Hematopoietic multipotent progenitor cell treated with erythropoietin and hydrocortisone succinate and interleukin-3 and kit ligand, for 4 days (in vitro differentiated cells): ENCODE results near the gene LYPD8.
"Not testable (repeated sequence)": the region's sequence is repeated elsewhere in the genome, so short reads cannot be mapped to it uniquely, and the experiment has no call there.

Experiments used
- DNase-seq: peaks from one replicate; pipeline ENCODE4 v3.0.0-alpha.2; 2015

The LYPD8 gene

DNA sequence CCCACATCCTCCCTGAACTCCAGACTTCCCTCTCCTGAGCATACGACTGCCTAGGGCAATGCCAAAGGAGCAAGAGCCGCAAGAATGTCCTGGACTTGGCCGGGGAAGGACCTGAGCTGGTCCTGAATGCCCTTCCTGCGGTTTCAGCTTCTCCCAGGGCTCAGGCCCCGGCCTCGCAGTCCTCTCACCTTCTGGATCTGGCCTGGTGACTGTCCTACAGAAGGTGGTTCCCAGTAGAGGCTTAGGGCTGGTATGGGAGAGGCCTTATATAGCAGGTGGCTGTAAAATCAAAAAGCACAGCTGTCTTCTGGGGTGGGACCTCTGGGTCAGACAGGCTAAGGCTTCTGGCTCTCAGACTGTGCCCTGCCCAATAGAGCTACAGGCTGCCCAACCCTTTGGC lies at the start of gene LYPD8:
Gene LYPD8, minus strand, starts transcription at position 243 of the 400 bp plus-strand sequence. CDS start 4,678 bp downstream, outside the sequence.
- DNase-seq, result no peak

- peak; percentile 93 for DNase-seq
Measured at GRCh38 chr1:248804771-248805681, 49.5 kb upstream of the LYPD8 start.

DNA sequence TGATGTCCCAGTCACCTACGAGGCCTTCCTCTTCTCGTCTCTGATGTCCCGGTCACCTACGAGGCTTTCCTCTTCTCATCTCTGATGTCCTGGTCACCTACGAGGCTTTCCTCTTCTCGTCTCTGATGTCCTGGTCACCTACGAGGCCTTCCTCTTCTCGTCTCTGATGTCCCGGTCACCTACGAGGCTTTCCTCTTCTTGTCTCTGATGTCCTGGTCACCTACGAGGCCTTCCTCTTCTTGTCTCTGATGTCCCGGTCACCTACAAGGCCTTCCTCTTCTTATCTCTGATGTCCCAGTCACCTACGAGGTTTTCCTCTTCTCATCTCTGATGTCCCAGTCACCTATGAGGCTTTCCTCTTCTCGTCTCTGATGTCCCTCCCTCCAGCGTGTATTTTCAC lies 47.9 kb upstream of the LYPD8 start:
- DNase-seq, result not testable (repeated sequence)

DNA sequence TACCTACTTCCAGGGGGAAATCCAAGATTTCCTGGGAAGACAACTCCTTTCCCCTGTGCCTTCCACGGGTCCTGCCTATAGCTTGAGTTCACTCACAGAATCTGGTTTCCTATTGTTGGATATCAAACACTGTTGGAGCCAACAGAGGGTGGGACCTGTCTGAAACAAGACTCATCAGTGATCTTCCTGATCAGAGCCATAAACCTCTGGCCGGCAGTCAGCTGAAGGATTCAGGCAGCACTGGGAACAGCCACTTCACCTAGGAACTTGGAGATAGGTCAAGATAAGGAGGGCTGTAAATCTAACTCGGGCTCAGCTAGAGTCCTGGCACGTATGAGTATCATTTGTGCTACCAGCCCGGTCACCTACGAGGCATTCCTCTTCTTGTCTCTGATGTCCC lies 46.9 kb upstream of the LYPD8 start:
- DNase-seq, result no peak

DNA sequence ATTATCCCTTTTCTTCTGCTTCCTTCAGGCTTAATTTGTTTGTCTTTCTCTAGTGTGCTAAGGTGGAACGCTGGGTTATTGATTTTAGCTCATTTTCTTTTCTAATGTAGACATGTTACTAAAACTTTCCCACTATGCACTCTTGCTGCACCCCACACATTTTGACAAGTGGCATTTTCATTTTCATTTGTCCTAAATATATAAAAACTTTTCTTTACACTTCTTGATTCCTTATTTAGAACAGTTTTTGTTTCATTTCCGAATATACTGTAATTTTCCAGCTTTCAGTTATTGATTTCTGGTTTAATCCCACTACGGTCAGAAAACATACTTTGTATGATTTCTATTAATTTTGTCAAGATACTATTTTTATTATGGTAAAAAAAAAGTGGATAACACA lies 44.9 kb upstream of the LYPD8 start:
- no peak for DNase-seq

GRCh38 chr1:248798791-248799190 lies 43.2 kb upstream of the LYPD8 start:
- DNase-seq, result no peak

- not testable (repeated sequence) for DNase-seq
Measured at GRCh38 chr1:248794663-248795062, 39.1 kb upstream of the LYPD8 start.

GRCh38 chr1:248793592-248793991 lies 38.0 kb upstream of the LYPD8 start:
- DNase-seq, result no peak

DNA sequence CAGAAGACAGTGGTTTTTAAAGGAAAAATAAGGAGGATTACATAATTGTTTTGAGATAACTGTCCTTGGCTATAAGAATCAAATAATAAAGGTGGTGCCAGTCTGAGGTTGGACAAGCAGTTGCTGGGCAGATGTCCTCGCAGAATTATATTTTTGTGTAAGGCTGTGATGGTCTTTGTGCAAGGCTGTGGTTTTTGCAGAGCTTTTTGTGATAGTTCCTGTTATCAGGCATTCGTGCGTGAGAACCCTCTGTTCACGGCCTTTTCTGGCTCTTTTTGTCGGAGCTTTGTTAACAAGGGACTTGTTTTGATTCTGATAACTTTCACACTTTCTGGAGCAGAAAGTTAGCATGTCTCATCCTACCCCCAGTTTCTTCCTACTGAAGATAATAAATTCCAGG lies 36.8 kb upstream of the LYPD8 start:
- peak; percentile 27 for DNase-seq

DNA sequence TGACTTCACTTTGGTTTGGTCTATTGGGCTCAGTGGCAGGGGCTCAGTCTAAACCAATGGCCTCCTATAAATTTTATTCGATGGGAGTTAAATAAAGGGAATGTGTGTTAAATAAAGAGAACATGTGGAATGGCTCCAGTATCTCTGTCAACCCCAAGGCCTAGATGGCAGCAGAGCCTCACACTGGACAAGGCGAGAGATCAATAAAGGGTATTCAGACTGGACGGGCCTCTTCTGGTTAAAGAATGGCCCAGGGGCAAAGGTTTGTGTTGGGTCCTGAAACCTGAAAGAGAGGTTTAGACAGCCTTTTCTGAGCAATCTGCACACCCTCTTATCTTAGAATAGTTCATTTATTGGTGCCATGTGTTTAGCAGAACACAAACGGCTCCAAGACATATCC lies 35.5 kb upstream of the LYPD8 start:
- DNase-seq, result no peak

GRCh38 chr1:248790456-248790855 lies 34.9 kb upstream of the LYPD8 start:
- no peak for DNase-seq

DNA sequence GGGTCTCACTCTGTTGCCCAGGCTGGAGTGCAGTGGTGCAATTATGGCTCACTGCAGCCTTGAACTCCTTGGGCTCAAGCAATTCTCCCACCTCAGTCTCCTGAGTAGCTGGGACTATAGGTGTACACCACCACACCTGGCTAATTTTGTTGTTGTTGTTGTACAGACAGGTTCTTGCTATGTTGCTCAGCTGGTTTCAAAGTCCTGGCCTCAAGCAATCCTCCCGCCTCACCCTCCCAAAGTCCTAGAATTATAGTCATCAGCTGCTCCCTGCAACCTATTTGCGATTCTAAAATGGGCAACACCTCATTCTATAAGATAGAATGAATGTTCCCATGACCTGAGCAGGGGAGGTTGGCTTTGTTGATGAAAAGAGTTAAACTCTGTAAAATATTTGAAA lies 33.8 kb upstream of the LYPD8 start:
- DNase-seq, result not testable (repeated sequence)

DNA sequence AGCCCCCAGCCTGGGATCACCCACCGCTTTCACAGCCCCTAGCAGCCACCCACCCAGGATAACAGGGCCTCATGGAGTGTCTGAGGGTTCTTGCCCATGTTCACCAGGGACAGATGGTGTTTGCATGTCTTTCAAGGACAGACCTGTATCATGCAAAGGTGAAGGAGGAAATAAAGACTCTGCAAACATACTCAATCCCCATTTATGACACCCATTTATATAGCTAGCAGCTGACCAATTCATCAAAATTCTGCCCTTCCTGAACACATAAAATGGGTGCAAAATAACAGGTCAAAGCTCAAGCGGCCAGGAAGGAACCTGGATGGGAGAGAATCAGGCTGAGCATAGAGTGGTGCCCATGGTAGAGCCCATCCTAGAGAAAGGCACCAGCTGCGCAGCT lies 32.8 kb upstream of the LYPD8 start:
- DNase-seq, result no peak

DNA sequence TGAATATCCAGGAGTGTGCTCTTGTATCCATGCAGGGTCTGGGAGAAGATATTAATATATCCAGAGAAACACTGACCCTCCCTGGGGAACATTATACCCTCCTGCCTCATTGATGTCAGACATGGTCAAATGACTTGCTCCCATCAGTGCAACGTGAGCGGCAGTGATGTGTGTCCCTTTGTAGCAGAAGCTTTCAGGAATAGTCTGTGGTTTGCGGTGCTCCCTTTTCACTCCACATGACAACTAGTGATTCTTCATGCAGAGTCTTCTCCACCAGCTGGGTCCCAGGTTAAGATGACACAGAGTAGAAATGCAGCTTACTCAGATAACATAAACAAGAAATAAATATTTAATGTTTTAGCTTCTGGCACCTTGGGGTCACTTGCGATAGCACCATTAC lies 31.9 kb upstream of the LYPD8 start:
- no peak for DNase-seq

- peak; percentile 33 for DNase-seq
Measured at GRCh38 chr1:248786156-248786555, 30.6 kb upstream of the LYPD8 start.

DNA sequence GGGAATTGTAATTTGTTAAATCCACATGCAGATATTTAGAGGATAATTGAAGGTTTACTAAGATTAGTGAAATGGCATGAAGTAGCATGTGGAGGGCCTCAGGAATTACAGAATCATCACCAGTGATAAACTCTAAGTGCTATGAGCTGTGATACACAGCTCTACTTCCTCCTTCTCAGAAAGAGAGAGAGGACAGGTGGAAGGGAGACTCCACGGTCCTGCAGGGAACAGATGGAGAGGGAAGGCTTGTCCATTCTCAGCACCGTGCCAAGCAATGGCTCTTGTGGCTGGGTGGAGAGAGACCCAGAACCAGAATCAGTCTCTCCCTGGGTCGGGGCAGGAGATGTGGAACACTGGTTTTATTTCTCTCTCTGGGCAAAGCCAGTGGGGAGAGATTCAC lies 27.8 kb upstream of the LYPD8 start:
- no peak for DNase-seq

DNA sequence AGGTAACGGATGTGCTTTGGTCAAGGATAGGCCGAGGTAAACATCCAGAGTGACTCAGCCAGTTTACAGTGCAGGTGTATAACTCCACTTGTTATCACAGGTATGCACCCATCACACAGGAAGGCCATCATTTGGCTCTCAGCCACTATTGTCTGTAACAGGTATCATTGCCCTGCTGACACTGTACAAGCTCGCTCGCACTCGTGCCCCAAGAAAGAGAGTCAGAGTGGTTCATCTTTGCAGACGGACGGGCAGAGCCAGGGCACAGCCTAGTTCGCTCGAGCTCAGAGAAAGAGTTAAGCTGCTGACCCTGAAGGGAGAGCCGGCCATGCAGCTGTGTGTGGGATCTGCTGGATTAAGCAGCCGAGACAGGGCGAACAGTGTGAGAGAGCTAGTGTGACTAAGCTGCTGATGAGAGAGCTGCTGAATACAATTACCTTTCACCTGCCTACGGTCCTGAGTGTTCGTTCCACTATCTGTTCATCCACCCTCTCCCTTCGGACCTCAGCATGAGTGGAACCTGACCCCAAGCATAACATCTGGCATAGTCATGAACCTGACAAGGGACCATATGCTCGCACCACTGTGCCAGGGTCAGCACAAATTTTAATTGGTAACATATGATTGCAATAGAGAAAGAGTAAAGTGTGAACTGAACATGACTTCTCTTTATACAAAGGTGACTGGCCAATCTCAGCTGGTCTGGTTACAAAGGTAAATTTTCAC lies 27.0 kb upstream of the LYPD8 start:
- DNase-seq, result no peak

GRCh38 chr1:248779350-248779749 lies 23.8 kb upstream of the LYPD8 start:
- peak; percentile 39 for DNase-seq

DNA sequence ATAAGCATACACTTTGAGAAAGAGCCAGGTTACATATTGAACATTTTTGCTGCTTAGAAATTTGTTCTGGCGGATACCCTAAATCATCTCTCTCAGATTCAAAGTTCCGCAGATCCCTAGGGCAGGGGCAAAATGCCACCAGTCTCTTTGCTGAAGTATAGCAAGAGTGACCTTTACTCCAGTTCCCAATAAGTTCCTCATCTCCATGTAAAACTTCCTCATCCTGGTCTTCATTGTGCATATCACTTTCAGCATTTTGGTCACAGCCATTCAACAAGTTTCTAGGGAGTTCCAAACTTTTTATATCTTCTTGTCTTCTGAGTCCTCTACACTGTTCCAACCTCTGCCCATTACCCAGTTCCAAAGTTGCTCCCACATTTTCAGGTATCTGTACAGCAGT lies 23.3 kb upstream of the LYPD8 start:
- no peak for DNase-seq

DNA sequence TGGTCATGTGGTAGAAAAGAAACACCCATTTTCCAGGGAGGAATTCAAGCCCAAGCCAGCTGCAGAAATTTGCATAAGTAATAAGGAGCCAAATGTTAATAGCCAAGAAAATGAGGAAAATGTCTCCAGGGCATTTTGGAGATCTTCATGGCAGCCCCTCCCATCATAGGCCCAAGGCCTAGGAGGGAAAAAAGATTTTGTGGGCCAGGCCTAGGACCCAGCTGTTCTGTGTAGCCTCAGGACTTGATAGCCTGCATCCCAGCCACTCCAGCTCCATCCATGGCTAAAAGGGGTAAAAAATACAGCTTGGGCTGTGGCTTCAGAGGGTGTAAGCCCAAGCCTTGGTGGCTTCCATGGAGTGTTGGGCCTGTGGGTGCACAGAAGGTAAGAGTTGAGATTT lies 21.4 kb upstream of the LYPD8 start:
- no peak for DNase-seq

DNA sequence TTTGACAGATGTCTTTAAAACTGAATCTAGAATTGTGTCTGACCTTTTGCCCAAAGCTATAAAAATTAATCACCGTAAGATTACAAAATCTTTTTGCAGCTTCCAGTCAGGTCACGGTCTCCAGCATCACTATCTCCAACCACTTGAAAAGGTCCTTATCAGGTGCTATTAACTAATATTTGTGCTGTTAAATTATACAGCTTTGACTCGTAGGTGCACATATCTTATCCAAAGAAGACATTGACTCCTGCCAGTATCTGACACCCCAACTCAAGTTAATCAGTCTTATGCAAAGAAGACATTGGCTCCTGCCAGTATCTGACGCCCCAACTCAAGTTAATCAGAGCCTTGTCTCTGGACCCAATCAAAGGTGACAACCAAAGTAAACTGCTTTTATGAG lies 19.9 kb upstream of the LYPD8 start:
- DNase-seq, result no peak

- DNase-seq, result no peak
Measured at GRCh38 chr1:248759644-248760043, 4.1 kb upstream of the LYPD8 start.

DNA sequence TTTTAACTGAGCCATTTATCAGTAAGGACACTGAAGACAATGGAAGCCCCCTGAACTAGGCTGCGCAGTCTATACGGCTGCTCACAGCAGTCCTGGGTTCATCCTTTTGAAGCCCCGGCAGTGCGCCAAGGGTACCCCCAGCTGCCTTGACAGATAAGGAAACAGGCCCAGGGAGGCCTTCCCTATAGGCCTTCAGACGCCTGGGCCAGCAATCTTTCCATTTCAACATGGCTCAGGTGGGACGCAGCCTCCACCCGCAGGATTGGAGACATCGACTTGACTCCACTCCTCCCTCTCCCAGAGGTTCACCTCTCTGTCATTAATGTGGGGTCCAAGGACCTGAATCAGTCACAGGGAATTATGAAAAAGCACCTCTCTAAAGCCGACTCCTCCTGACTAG lies 2.8 kb upstream of the LYPD8 start:
- DNase-seq, result peak; percentile 11

DNA sequence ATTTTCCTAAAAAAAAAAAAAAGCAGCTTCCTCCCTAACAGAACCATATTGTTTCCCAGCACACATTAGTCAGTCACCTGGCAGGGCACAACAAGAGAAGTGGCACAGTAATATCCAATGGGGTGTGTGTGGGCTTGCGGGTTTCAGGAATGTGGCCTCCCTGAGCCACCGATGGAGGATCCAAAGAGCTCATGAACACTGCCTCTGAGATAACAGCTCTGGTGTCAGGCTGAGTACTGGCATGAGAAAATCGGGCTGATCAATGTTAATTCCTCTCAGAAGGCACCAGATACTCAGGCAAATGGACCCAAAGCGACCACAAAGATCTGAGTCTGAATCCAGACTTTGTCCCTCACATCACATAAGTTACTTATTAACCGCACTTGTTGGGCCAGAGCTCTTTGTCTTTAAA lies 2.2 kb upstream of the LYPD8 start:
- no peak for DNase-seq
